Measurements from ENCODE around the gene PLRG1.

PLRG1 gene

DNA sequence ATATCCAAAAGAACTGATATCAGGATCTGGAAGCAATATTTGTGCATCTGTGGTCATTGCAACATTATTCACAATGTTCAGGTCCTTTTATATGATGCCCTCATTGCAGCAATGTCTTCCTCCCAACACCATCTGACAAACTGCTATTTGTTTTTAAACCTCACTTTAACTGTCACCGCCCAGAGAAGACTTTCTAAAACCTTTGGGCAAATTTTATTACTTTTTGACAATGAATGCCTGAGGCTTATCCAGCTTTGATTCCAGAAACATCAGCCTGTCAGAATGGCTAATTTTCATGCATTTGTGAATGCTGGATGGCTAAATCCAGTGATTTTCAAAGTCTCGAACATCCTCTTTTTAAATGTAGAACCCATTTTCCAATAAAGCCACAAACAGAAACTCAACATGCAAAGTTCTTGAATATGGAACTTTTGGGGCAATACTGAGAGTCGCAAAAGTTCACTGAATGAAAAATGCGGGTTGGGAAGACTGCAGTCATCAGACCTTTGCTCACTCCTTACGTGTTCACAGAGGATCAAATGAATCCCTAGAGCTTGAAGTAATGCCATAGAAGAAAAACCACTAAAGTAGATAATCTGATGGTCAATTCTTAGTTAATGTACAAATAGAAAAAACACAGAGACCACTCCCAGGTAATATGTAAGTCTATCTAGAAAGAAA lies 23.1 kb upstream of the PLRG1 start:
- ATAC-seq, result no peak

GRCh38 chr4:154569584-154569983 lies 19.4 kb upstream of the PLRG1 start:
- ATAC-seq, result no peak

- ATAC-seq, result no peak
Observed at GRCh38 chr4:154569028-154569427, 18.8 kb upstream of the PLRG1 start.

DNA sequence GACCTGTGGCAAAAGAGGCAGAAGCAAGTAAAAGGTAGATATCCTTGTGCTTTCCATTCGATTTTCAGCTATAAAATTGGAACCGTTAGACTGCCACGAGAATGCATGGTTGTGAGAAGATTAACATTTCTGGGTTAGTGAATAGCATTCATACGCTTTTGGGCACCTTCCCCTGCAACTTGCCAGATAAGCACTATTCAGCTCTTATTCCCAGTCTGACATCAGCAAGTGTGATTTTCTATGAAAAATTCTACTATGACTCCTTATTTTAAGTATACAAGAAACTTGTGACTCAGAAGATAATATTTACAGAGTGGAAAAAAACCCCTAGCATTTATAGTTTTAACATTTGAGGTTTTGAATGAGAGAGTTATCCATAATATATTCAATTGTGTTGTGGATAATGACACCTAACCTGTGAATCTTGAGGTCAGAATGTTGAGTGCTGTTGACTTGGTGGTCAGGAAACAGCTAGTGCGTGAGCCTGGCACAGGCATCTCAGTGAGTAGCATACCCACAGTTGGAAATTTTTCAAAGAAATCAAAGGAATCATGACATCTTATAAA lies 16.5 kb upstream of the PLRG1 start:
- no peak for ATAC-seq

GRCh38 chr4:154565704-154566103 lies 15.5 kb upstream of the PLRG1 start:
- ATAC-seq, result no peak

GRCh38 chr4:154564311-154564710 lies 14.1 kb upstream of the PLRG1 start:
- ATAC-seq, result no peak

GRCh38 chr4:154562697-154563254 lies 12.6 kb upstream of the PLRG1 start, which contains the start of gene FGB:
FGB (plus strand) TSS chr4:154563011; CDS start chr4:154563019, 8 bp downstream.
- no peak for ATAC-seq

DNA sequence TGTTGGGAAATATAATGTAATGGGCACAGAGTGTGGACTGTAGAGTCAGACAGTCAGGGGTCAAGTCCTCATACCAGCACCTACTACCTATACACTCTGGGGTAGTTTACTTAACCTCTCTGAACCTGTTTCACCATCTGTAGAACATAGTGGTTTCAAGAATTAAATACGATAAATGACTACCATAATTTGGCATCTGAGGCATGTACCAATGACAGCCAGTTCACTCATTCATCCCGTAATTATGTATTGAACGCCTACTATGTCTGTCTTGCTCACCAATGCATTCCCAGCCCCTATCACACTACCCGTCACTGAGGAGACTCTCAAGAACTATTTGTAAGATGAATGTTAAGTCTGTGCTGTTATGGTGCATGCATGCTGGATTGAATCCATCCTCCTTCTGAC lies 10.6 kb upstream of the PLRG1 start:
- ATAC-seq, result no peak

DNA sequence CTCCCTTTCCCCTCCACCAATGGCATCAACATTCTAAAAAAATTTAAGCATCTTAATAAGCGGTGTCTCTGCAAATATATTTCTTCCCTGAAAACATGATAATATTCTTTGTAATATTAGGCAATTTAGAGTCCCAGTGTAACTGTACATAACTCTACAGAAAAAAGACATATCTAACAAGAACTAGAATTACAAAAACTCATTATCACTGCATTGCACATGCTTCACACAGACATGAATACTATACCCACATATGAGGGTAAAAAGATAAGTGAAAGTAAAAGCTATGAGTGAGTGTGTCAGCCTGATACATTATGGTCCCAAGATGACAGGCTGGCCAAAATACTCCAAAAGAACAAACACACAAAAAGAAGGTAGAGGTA lies 10.2 kb upstream of the PLRG1 start:
- no peak for ATAC-seq

- ATAC-seq, result peak in 1 of 2 donors; percentile 28
Observed at GRCh38 chr4:154559494-154560418, 9.6 kb upstream of the PLRG1 start.

DNA sequence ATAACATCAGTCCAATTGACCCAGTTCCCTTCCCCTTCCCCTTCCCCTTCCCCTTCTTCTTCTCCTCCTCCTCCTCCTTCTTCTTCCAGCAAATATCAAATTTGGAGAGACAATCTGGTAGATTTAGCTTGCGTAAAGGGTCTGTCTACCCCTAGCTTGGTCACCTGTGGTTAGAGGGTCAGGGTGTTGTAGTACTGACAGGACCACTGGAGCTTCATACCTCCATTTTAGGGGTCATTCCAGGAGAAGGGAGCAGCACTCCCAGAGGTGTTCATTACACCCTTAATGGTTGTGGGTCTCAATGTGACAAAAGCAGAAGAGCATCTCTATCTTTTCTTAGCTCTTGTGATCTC lies 8.9 kb upstream of the PLRG1 start:
- no peak for ATAC-seq

GRCh38 chr4:154551872-154552686 lies 1.9 kb upstream of the PLRG1 start:
- ATAC-seq, result peak; percentile 39 to 44

DNA sequence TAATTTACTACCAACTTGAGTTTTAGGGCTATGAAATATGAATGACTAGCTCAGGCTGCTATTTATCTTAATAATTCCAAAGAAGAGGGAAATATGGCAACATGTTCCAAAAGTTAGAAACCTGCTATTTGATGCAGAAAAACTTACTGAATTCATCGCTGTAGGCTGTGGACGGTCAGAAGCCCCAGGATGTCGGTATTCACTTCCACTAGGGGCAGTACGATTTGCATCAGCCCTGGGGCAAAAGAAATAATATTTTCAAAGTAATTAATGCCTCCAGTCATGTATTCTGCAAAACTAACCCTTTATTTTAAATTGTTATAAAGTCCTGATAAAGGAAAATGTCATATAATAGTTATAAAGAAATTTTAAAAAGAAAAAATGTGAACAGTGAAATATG lies 4.5 kb downstream of the PLRG1 start:
- no peak for ATAC-seq

- ATAC-seq, result no peak
Observed at GRCh38 chr4:154542271-154542879, 7.8 kb downstream of the PLRG1 start.

- ATAC-seq, result no peak
Observed at GRCh38 chr4:154534296-154534695, 15.9 kb downstream of the PLRG1 start.

DNA sequence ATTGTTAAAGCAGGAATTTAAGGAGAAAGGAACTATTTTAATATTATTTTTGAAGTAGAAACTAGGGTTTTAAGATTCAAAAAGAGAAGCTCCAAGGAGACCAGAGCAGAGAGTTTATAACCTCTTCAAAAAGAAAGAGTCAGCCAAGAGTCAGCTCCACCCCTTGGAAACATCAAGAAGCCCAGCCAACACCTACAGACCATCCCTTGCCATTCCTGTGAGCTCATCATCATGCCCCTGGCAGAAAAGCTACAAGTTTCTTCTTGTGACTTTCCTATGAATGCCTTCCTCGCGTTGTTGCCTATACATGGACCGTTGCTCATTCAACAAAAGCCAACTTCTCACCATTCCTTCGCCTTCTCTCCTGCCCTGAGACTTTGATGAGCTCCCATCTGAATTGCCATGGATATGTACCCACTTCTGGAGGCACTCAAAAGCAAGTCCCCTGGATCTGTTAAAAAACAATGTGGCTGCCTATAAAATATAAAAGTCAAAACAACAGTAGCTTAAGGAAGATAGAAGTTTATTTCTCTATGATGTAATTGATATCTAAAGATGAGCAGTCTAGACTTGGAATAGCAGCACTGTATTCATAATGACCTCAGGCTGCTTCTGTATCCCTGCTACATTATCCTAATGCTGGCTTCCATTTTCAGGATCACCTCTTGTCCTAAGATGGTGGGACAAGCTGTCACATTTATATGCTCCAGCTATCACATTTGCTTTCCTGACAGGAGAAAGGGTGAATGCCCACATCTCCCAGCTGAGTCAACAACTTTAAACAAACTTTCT lies 20.3 kb downstream of the PLRG1 start:
- no peak for ATAC-seq

- ATAC-seq, result no peak
Observed at GRCh38 chr4:154528869-154529268, 21.3 kb downstream of the PLRG1 start.

GRCh38 chr4:154527308-154527707 lies 22.9 kb downstream of the PLRG1 start:
- ATAC-seq, result no peak

DNA sequence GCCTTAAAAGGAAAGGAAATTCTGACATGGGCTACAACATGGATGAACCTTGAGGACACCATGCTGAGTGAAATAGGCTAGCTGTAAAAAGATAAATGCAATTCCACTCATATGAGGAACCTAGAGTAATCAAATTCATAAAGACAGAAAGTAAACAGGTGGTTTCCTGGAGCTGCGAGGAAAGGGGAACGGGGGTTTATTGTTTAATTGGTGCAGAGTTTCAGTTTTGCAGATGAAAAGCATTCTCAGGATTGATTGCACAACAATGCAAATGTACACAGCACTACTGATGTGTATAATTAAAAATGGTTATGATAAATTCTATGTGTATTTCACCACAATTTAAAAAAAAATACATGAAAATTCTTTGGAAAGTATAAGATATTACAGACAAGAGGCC lies 24.0 kb downstream of the PLRG1 start:
- ATAC-seq, result no peak

GRCh38 chr4:154521607-154522006 lies 28.6 kb downstream of the PLRG1 start:
- no peak for ATAC-seq

DNA sequence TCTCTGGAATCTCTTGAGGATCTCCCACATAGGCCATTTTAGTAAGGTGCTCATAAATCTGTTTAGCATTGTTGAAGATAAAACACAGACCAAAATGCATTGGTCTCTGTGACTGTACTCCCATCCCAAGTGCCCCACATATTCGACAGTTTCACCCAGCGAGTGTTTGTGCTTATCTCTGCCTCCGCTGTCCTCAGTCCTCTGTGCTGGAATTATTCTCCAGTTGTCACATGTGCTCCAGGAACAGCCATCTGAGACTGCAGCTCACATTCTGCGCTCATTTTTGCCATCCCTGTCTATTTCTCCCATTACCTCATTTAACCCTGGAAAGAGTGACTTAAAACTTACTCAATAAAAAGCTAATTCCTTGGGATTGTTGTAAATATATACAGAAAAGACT lies 31.0 kb downstream of the PLRG1 start:
- no peak for ATAC-seq
